Stimulated activated CD4-positive, alpha-beta T cell treated with anti-CD3 and anti-CD28 coated beads, TNF-alpha, amount 100 ng/mL, for 1 hour (primary cell): ENCODE results near the gene UBR4.
"Not testable (repeated sequence)": the region's sequence is repeated elsewhere in the genome, so short reads cannot be mapped to it uniquely, and the experiment has no call there.

ENCODE experiments used
- DNase-seq, 3 donors: peaks; one replicate each; pipeline ENCODE4 v3.0.0-alpha.2; 2020; ENCODE audit warnings: low read depth in 3 of 3, low spot score in 1 of 3

Gene UBR4

DNA sequence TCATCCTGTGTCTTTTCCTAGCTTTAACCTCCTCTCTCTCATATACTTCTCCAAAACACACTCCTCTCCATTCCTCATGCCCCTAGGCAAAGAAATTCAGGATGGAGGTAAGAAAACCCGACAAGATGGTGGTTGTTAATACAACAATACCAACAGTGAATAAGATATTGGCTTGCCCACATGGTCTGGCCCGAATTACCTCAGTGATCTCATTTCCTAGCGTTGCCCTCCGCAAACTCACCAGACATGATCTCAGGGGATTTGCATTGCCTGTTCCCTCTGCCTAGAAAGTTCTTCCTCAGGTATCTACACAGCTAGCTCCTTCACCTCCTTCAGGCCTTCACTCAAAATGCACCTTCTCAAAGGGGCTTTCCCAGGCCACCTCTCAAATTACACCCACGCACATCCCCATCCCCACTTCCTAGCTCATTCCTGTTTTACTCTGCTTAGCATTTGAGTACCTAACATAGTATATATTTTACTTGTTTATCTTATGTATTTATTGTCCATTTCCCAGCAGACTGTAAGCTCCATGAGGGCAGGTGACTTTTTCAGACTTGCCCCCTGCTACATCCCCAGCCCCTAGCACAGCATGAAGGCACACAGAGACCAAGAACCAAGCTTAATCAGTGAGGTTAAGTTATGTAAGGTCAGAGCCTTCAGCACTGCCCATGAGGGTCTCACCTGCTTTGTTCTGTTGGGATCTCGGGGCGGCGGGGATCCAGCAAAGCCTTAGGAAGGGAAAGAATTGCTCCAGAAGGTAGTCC lies 10.2 kb upstream of the UBR4 start:
- DNase-seq, result no peak

DNA sequence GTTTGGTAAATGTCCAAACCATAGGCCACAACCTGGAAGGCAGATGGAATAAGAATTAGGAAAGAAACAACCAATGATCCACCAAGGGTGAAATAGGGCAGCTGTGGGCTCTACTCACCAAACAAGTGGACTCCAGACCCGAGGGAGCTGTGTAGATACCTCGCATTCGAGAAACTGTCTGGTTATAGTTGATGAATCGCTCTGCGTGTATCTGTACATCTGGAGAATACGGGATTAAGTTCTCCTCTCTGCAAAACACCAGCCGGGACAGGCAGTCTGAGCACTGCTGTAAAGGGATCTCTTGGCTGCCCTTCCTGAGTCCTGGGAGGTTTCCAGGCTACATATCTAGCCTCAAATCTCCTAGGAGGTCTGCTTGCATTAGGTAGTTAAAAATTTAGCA lies 9.4 kb upstream of the UBR4 start:
- no peak for DNase-seq

DNA sequence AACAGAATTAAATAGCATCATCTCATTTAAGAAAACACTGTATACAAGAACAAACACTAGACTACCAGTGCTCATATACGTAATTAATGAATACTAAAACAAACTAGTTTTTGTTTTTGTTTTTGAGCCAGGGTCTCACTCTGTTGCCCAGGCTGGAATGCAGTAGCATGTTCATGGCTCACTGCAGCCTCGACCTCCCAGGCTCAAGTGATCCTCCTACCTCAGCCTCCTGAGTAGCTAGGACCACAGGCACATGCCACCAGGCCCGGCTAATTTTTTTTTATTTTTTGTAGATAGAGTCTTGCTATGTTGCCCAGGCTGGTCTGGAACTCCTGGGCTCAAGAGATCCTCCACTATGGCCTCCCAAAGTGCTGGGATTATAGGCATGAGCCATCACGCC lies 6.5 kb upstream of the UBR4 start:
- DNase-seq, result not testable (repeated sequence)

DNA sequence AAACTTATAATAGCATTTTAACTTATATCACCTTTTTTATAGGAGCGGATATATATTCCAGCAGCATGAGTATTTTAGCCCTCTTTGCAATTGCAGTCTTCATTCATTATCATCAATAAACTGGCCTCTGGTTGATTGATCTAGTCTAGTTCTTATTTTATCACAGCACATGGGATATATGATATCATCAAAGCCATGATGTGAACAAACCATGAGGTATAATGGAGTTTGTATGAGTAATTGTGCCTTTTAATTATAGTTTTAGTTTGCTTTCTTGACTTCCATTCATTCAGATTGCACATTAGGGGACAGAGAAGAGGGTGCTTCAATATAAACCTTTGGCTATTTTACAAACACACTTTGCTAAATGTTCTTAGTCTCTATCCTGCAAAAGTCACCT lies 3.5 kb upstream of the UBR4 start:
- DNase-seq, result no peak

DNA sequence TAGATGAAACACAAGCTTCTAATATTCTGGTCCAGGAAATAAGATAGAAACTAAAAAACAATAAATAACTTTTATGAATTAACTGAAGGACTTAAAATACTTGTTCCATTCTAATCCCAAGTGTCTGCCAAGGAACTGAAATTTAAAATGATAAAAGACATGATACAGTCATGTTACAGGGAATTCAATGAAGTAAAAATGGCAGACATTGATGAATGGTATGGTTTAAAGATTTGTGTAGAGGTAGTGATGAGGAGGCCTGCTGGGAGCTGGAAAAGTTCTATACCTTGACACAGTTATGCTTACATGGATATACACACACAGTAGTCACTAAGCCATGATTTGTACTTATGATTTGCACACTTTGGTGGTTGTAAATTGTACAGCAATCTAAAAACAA lies 2.1 kb upstream of the UBR4 start:
- DNase-seq, result no peak

DNA sequence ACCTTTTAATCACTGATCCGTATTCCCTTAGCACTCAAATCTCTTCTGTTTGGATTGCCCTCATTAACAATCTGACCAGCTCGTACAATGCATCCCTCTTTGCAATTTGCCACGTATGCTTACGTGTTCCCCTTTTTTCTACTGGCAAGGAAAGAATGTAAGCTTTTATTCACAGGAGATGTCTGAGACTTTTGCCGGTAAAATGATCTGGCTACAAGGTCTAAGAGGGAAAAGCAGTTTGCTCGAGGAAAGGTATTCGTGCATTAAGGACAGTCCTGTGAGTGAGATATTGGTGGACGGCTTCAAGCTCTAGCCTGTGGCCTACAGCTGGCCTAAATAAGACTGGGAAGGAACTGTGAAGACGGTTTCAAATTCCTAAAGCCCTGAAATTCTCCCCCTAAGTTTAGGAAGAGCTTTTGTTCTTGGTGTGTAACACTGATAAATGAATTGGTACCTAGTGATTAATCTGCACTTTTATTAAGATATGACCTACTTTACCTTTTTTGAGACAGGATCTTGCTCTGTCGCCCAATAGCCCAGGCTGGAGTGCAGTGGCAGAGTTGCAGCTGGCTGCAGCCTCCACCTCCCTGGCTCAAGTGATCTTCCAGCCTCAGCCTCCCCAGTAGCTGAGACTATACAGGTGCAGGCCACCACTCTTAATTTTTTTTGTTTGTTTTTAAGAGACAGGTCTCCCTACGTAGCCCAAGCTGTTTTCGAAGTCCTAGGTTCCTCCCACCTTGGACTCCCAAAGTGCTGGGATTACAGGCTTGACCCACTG lies 895 bp upstream of the UBR4 start:
- no peak for DNase-seq

DNA sequence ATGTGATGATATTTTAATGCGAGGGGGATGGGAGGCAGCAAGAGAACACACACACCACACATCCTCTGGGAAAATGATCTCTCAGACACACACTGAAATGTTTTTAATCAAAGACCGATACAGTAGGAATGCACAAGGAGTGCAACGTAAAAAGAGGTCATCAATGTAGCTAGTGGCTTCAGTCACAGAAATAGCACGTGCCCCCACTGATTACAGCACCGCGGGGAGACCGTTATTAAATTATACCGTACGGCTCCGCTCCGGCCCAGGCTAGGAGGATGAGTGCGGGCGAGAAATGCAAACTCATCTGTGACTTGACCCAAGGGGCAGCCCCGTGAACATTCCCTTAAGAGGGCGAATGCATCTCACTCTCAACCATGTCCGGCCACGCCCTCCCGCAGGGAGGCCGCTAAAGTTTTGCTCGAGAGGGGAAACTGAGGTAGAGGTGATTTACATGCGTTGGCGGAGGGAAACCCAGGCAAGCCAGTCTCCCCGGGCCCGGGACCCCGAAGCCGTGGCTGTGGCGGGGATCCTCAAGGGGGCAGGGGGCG lies 552 bp downstream of the UBR4 start:
- DNase-seq, result peak in 1 of 3 donors; percentile 43

DNA sequence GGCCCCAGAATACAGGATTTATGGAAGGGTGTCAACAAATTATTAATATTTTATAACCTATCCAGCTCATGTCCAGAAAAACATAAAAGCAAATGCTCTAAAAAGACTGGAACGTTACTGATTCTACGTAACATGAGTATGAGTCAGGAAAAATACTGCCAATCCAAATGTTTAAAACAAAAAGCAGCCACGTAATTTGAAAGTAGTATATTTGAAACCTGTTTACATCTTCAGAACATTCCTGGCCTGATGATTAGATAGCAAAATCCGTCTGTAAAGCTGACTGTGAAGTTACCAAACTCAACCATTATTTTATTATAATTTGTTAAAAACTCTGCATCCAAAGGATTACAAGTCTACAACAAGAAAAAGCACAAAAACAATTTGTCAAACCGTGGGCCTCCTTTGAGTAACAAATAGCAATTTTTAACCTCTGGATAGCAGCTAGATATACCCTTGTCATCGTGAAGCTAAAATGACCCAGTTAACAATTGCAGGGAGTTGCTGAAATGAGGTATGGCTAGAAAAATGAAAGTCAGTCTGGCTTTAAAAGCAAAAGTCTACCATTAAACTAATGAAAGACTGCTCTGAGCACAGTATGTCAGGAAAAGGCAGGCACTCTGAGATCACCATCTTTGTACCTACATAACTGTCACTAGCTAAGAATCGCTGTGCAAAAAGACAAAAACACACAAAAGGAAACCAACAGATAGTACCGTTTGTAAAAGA lies 1.2 kb downstream of the UBR4 start:
- DNase-seq, result no peak

DNA sequence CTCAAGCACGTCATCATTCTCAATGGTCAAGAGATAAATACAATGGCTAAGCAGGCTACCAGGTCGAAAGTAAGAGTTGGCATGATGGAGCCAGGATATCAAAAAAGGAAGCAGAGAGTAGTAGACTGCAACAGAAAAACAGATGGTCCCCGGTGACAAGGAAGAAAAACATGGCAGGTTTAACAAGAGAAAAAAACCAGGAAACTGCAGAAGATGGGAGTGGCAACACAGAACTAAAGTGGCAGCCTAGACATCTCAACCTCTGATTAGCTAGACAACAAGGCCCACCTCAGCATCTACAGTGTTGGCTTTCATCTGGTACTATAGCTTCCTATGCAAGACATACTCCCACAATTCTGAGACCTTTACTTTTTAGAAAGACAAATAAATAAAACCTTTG lies 3.1 kb downstream of the UBR4 start:
- no peak for DNase-seq

DNA sequence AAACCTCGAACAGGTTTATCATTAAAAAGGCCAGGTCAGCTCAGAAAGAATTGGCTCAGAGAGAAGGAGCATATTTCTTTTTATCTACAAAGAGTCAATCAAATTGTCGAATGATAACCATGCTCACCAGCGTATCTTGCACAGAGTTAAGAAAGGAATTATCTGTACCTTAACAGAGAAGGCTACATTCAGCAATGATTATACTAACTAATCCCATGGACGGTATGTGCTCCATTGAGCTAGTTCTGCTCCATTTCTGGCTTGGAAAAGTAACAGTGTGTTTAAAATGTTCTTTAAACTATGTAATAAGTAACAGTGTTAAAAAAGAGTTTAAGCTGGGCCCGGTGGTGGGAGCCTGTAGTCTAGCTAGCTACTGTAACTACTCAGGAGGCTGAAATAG lies 4.2 kb downstream of the UBR4 start:
- DNase-seq, result no peak

DNA sequence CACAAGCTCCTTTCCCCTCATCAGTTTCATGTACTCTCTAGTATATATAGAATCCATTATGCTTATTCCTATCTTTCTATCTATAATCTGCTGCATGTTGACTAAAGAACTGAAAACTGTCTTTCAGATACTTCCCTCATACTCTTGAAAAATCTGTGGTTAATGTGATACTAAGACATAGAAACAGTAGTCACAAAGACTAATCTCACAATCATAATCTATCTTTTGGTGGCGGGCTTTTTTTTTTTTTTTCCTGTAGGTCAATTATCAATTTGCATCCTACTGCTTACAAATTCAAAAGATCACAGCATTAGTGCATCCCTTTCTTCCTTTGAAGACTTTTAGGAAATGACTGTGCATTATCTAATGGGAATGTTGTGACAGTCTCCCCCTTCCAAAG lies 4.7 kb downstream of the UBR4 start:
- no peak for DNase-seq

DNA sequence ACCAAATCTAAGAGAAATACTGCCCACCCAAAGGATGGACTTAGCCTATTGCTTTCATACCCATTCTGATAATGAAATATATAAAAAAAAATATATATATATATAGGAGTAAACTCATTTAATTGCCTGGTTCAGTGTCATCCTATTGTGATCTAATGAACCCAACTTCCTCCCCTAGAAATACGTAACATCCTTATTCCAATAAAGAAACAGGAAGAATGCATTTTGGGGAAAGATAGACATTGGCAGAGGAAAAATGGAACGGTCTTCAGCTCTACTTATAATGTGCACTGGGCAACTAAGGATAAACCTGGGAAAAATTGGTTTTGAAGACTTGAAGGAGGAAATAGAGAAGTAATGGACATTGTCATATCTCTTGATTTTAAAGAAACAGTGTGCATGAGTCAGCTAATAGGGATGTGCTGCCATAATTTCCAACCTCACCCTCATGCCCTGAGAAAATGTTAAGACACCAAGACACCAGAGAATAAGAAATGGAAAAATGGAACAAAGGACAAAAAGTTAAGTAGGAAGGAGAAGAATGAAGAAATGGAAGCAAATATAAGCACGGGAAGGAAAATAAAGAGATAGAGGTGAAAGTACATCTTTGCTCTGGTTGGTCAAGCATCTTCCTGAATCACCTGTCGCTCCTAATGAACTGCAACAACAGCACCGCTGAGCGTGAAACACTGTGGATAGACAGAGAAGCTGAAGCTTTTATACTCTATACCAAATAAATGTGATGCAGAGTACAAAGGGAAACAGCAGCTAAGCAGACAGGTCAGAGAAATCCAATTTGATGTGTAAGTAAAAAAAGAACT lies 5.4 kb downstream of the UBR4 start:
- DNase-seq, result no peak

DNA sequence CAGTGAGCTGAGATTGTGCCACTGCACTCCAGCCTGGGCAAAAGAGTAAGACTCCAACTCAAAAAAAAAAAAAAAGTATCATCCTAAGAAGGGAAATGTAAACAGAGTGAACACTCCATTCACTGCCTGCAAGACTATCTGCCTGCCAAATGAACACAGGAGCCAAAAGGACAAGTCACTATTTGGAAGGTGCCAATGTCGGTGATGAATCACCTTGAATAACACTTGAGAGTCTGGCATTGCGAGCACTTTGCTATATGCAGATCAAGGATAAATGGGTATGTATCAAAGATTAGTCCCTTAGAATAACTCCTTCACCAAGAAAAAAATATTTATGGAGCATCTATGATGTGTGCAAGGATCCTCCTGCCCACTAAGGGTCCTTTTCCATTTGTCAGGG lies 6.6 kb downstream of the UBR4 start:
- DNase-seq, result no peak

DNA sequence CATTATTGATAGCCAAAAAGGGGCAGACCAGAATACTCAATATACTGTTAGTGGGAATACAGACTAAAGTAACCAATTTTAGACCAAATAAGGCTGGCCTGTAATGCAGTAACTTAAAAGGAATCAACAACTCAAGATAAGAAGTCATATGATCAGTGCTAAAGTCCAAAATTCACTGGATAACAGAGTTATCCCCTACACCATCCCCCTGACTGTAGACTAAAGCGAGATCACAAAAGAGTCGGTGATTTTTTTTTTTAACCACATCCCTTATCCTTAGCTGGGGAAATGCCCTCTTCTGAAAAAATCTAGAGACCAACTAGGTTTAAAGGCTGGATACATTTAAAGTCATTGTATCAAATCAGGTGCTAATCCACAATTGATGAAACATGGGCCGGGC lies 7.7 kb downstream of the UBR4 start:
- DNase-seq, result no peak

DNA sequence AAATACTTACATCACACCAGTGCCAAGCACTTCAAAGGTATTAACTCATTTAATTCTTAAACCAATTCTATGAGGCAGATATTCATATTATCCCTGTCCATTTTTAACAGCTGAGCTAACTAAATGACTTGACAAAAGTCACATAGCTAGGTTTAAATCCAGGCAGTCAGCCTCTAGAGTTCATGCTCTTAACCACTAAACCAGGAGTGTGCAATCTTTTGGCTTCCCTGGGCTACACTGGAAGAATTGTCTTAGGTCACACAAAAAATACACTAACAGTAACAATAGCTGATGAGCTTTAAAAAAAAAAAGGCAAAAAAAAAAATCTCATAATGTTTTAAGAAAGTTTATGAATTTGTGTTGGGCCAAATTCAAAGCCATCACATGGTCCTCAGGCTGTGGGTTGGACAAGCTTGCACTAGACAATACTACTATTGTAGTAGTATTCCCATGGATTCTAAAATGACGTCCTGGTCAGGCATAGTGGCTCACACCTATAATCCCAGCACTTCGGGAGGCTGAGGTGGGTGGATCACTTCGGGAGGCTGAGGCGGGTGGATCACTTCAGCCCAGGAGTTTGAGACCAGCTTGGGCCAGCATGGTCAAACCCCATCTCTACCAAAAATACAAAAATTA lies 10.0 kb downstream of the UBR4 start:
- no peak for DNase-seq

DNA sequence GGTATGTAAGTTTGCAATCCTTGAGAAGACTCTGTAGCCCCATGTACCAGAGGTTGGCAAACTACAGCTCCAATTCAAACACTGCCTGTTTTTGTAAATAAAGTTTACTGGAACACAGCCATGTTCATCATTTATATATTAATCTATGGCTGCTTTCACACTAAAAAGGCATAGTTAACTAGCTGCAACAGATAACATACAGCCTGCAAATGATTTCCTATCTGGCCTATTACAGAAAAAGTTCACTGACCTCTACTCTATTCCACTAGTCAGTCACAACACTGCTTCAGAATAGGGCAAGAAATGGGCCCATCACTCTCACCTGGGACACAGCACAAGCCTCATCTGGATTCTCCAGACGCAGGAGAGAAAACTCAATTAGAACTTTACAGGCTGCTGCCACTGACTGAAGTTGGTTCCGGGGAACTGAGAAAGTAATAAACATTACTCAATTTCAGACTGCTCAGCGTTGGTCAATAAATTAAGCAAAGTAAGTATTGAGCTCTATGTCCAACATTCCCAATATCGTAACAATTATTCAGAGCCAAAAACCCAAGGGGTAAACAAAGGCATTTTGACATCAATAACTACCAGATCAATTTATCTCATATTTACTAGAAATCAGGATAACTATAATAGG lies 10.6 kb downstream of the UBR4 start:
- DNase-seq, result no peak

DNA sequence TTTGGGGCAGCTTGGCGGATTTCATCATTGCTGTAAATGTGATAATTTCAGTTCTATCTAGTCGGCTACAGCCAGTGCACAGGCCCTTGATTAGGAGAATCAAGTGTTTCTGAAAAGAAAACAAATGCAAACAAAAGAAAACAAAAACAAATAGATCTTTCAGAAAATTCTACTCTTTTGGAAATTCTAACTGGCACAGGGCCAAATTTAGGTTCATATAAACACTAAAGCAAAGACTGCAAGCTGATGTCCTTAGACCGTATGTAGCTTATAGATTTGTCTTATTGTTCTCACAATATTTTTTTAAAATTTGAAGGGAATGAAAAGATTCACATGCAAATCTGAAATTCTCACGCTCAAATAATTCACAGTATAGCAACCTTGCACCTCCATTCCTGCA lies 11.2 kb downstream of the UBR4 start:
- no peak for DNase-seq

DNA sequence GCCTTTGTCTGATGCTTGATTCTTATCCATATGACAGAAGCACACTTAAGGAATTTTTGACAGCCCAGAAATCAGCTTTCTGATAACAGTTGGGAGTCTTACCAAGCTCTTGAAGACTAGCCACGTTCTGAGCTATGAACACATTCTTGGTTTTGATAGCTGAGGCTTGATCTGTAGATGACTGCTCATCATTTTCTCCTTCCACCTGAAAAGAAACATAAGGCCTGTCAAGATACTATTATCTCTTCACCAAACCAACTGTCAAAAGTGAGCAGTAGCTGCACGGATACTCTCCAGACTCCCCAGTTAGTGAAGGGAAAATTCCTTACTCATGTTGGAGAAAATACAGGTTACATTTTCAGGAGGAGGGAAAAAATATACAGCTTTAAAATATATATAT lies 12.2 kb downstream of the UBR4 start:
- DNase-seq, result no peak

DNA sequence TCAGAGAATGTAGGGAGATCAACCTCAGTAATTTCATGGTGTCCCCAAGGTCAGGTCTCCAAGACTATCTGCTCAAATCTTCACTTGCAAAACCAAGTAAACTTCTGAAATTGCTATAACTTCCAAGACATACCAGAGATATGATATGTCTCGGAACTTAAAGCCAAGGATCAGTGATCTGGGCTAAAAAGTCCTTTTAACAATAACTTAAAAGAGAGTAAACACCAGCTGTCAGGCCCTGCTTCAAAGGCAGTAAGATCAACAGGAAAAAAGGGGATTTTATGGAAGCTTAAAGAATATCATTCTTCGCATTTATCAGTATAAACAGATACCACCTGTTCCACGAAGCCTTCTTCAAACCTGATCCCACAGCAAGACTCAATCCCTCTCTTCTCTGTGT lies 13.7 kb downstream of the UBR4 start:
- no peak for DNase-seq

DNA sequence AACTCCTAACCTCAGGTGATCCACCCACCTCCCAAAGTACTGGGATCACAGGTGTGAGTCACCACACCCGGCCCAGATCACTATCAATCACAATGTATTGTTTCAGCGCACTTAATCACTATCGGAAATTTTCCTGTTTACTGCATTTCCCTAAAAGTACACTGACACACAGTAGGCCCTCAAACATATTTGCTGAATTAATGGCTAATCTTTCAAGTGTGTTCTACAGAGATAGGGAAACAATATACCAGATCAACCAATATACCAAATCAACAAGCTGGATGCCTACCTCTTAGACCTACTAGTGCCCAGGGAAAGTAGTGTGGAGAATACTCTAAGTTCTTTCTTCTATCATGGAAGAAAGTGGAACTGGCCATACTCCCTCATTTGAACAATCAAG lies 17.1 kb downstream of the UBR4 start:
- no peak for DNase-seq
